Stimulated activated CD4-positive, alpha-beta T cell treated with anti-CD3 and anti-CD28 coated beads, Interleukin-12 subunit alpha, Interleukin-12 subunit beta, amount 100 ng/mL, for 24 hours (primary cell): ENCODE data around the gene AP1S3.

Source experiments
- DNase-seq, 2 experiments: peaks; one replicate each; pipeline ENCODE4 v3.0.0-alpha.2; 2020; ENCODE audit warnings: low read depth in 2 of 2

Gene AP1S3

GRCh38 chr2:223724861-223725260, 112.5 kb downstream of the AP1S3 start:
- DNase-seq: no peak

DNA sequence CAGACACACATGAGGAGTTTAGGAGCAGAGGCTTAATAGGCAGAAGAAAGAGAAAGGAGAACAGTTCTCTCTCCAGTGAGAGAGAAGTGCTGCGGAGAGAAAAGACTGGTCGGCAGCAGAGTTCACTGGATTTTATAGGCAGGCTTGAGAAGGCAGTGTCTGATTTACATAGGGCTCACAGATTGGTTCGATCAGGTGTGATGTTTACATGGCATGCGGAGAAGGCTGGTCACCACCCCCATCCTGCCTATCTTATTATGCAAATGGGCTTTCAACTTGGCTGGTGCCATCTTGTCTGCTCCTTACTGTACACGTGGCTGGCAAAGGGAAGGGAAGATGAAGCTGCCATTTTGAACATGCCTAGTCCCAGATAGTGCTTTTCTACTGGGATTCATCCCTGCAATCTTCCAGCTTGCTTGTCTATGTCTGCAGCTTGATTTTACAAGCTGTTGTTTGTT, 113.4 kb downstream of the AP1S3 start:
- no peak for DNase-seq

DNA sequence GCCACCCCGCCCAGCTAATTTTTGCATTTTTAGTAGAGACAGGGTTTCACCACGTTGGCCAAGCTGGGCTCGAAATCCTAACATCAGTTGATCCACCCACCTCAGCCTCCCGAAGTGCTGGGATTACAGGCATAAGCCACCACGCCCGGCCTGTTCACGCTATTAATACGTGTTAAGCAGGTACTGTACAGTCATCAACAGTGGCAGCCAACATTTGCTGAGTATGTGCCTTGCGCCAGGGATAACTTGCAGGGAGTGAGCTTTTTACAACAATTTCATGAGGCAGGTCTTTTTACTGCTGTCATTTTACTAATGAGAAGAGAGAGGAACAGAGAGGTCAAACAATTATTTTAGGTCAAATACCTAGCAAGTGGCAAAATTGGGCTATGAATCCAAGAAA, 115.2 kb downstream of the AP1S3 start:
- no peak for DNase-seq

- DNase-seq: no peak
Measured at GRCh38 chr2:223721746-223722145, 115.6 kb downstream of the AP1S3 start.

- no peak for DNase-seq
Measured at GRCh38 chr2:223720367-223720766, 117.0 kb downstream of the AP1S3 start.

DNA sequence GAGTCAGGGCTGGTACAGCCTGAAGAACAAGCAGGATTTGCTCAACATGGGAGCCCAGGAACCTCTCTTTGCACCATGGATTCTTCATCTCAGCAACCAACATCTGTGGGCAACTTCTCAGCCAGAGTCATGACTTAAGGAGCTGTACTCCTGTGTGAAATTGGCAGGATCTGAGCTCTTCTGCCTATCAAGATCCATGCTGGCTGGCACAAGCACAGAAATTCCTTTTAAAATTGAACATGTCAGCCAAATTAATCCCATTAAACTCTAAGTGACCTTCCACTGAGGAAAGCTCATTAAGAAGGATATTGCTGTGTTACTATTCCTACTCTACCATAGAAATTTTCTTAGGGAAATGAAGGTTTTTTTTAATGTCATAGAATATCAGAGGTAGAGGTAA, 124.7 kb downstream of the AP1S3 start:
- no peak for DNase-seq

GRCh38 chr2:223711596-223712326, 125.6 kb downstream of the AP1S3 start:
- no peak for DNase-seq
